Lower leg skin (tissue), 4 donors: ENCODE data around the gene HIGD1B. TPM values are rescaled to one million over a fixed set of nuclear protein-coding genes. Genes with fewer than 3 reads are reported as not detected.
A peak's percentile ranks its signal among the peaks of the same experiment; 100 is the strongest.

Experiments
- DNase-seq, 2 donors: peaks; one replicate each; pipeline ENCODE4 v3.0.0-alpha.2; 2019; ENCODE audit warnings: low spot score in 2 of 2
- H3K4me3 ChIP-seq: fragments of 200-600 bp; sonication (generic); 2 replicates; pipeline ENCODE4 v1.5.1; 2017; ENCODE audit warnings: mild to moderate bottlenecking, low read depth; ENCODE audit not compliant: poor library complexity, severe bottlenecking
- CTCF ChIP-seq, 3 donors: fragments of 450-650 bp; IDR thresholded peaks; one replicate each; pipeline ENCODE4 v1.5.1; 2016; ENCODE audit warnings: antibody characterized with exemption in 3 of 3, mild to moderate bottlenecking in 3 of 3, moderate library complexity in 2 of 3
- POLR2A ChIP-seq, 2 donors: fragments of 450-650 bp; IDR thresholded peaks; one replicate each; pipeline ENCODE4 v1.6.1; 2016 to 2017; ENCODE audit warnings: antibody characterized with exemption in 2 of 2, mild to moderate bottlenecking in 1 of 2, moderate library complexity in 1 of 2
- WGBS, 2 donors: methylation state at CpG; one replicate each; pipeline ENCODE4 v1.1.5; 2018; 5-methylcytosine and 5-hydroxymethylcytosine counted together
- intact Hi-C: fragments of 100-400 bp; cut with DNase I; formaldehyde crosslinking; loops from one replicate; pipeline ENCODE4 v1.15.0; 2023; ENCODE audit warnings: low total_unique reads
- total RNA-seq, 4 donors: library from RNA; depleted of rRNA; stranded (reverse); fragments of >200 nt; gene quantifications; one replicate each; pipeline ENCODE4 v1.1.0, GENCODE V29; 2016

Gene HIGD1B
- under 1 TPM in 1 of 4 donors, not detected in 3; 0.52 TPM for total RNA-seq

DNA sequence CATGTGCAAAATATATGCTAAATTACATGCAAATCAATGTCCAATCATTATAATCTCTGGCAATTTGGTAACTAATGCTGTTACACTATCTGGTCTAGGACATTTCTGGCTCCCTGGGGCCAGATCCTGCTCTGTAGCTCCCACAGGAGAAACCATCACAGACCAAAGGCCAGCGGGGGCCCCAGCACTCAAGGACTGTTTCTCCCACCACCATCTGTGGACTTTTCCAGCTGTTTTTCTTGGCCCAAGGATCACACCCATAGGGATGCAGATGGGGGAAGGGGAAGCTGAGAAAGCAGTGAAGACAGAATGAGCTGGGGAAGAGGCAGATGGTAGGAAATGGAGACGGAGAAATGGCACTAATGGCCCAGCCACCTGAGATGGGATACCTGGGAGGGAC, at the start of gene HIGD1B:
Gene HIGD1B, plus strand, starts transcription at position 298 of the 400 bp plus-strand sequence. CDS start 270 bp downstream, outside the sequence.
- H3K4me3 ChIP-seq: no peak within 1 kb of the TSS
- no peak for DNase-seq
- no peak for TF ChIP-seq CTCF (IDR thresholded peaks at IDR 0.05)
- no peak for TF ChIP-seq POLR2A (IDR thresholded peaks at IDR 0.05)
- intact Hi-C loops: no loop called here
- WGBS, 2 donors: 64 to 73% methylated on average over 2 of the region's 2 CpGs

- no peak for DNase-seq
- TF ChIP-seq CTCF (IDR thresholded peaks at IDR 0.05) (no peak), POLR2A (IDR thresholded peaks at IDR 0.05) (no peak)
- 80 to 85% methylated on average over 2 of the region's 2 CpGs for WGBS, 2 donors
- no peak overlapping the region for H3K4me3 ChIP-seq
- intact Hi-C loops: no loop called here
Observed at GRCh38 chr17:44798356-44798755, 49.3 kb upstream of the HIGD1B start.

GRCh38 chr17:44801880-44802279, 45.8 kb upstream of the HIGD1B start:
- TF ChIP-seq POLR2A (IDR thresholded peaks at IDR 0.05): no peak
- no peak for TF ChIP-seq CTCF (IDR thresholded peaks at IDR 0.05)
- peak in 1 of 2 donors; percentile 48 for DNase-seq
- intact Hi-C loops: no loop called here
- WGBS, 2 donors: 95 to 96% methylated on average over 5 of the region's 5 CpGs
- H3K4me3 ChIP-seq: no peak overlapping the region

- intact Hi-C loops: no loop called here
Observed at GRCh38 chr17:44804302-44805089, 43.2 kb upstream of the HIGD1B start.

DNA sequence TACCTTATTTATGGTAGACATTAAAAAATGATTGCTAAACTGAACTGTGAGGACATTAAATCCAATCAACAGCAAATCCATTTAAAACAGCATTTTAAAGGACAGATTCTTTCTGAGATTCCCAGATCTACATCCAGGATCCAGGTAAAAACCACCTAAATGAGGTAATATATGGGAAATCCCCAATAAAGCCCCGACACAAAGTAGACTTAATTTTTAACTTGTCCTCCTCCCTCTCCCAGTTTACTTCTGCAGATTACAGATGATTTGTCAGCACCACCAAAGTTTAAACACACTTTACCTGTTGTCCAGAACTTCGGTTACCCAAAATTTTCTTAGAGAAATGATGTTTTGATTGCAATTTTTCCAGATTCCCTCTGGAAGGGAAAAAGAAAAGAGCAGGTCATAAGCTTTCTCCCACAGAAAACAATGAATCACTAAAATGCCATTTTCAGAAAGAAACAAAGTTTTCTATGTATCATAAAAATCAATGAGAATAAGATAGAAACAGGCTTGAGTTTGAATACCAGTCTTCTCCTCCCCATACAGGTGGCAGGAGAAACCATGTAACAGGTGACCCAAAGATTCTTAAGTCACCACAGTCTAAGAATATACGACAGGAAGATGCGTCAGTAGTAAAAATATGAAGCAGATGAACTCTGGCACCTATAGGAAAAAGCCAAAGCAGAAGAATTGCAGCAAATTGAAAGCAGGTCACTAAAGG, 40.4 kb upstream of the HIGD1B start:
- TF ChIP-seq CTCF (IDR thresholded peaks at IDR 0.05): no peak
- no peak for TF ChIP-seq POLR2A (IDR thresholded peaks at IDR 0.05)
- no peak overlapping the region for H3K4me3 ChIP-seq
- DNase-seq: no peak
- WGBS, 2 donors: 78 to 80% methylated on average over 4 of the region's 4 CpGs
- intact Hi-C loops: no loop called here

More at GRCh38 chr17:44804302-44805089, 43.2 kb upstream of the HIGD1B start:
- WGBS, 2 donors: 86 to 92% methylated on average over 10 of the region's 10 CpGs
- DNase-seq: peak in 1 of 2 donors; percentile 54
- TF ChIP-seq POLR2A (IDR thresholded peaks at IDR 0.05) (no peak), CTCF (IDR thresholded peaks at IDR 0.05) (no peak)
- H3K4me3 ChIP-seq: no peak overlapping the region
